GM12874 (cell line): ENCODE data around the gene GPR141.

Experiments
- TF ChIP-seq, protein P1 (sequence below): IDR thresholded peaks from 2 replicates; pipeline ENCODE4 v1.5.1; 2011; ENCODE audit warnings: low read depth, mild to moderate bottlenecking, control low read depth, low read length, moderate library complexity; ENCODE audit not compliant: insufficient read depth

Gene GPR141, protein sequence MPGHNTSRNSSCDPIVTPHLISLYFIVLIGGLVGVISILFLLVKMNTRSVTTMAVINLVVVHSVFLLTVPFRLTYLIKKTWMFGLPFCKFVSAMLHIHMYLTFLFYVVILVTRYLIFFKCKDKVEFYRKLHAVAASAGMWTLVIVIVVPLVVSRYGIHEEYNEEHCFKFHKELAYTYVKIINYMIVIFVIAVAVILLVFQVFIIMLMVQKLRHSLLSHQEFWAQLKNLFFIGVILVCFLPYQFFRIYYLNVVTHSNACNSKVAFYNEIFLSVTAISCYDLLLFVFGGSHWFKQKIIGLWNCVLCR

DNA sequence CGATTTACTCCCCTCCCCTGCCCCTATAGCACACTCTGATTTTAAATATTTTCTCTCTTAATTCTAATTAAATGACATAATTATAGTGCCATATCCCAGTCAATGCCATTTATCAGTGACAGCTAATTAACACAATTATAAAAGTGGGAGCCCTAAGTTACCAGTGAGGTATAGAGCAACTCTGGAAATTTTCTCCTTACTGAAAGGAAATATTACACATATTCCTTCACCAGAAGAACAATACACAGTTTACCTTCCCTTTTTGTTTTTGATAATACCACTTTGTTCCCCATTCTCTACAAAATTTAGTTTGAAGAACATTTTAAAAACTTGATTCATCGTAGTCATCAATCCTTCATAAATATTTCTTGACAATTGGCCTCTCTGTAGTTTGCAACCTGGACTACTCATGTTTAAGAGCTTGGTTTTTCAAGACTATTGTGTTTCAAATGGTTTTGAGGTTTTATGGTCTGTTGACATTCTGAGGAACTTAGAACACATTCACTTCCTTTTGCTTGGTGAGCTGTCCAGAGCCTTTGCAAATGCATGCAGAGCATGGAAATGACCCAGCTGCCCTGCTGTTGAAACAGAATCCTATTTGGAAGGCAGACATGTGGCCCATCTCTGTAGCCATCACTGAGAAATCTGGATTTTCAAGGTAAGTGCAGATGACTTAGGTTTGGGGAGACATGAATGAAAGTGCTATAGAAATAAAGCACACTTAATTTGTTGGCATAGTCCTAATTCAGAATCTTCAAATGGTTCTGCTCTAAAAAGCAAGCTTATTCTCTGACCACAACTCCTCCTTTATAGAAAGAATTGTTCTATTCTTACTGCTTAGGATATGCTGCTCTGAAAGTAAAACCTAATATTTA, at the start of gene GPR141:
GPR141 (plus strand) TSS at position 521 of the 875 bp plus-strand sequence. CDS start 56,628 bp downstream, outside the sequence.
- TF ChIP-seq, protein P1, sequence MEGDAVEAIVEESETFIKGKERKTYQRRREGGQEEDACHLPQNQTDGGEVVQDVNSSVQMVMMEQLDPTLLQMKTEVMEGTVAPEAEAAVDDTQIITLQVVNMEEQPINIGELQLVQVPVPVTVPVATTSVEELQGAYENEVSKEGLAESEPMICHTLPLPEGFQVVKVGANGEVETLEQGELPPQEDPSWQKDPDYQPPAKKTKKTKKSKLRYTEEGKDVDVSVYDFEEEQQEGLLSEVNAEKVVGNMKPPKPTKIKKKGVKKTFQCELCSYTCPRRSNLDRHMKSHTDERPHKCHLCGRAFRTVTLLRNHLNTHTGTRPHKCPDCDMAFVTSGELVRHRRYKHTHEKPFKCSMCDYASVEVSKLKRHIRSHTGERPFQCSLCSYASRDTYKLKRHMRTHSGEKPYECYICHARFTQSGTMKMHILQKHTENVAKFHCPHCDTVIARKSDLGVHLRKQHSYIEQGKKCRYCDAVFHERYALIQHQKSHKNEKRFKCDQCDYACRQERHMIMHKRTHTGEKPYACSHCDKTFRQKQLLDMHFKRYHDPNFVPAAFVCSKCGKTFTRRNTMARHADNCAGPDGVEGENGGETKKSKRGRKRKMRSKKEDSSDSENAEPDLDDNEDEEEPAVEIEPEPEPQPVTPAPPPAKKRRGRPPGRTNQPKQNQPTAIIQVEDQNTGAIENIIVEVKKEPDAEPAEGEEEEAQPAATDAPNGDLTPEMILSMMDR = no peak

DNA sequence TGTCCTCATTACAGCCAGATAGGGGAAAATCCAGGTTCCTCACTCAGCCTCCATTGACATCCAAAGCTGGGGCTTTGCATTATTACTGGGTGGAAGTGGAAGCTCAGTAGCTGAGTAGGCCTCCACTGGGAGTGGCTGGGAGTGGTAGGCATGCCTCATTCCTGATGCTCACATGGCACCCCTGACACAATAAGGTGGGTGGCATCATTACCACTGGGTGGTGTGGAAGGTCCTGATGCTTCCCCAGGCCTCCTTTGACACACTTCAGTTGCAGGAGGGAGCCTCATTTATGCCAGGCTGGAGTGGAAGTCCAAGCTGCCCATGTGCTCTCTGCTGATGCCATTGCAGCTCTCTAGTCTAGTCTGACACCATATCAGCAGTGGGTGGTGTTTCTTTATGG, 48.2 kb upstream of the GPR141 start:
- TF ChIP-seq, protein P1 = no peak

DNA sequence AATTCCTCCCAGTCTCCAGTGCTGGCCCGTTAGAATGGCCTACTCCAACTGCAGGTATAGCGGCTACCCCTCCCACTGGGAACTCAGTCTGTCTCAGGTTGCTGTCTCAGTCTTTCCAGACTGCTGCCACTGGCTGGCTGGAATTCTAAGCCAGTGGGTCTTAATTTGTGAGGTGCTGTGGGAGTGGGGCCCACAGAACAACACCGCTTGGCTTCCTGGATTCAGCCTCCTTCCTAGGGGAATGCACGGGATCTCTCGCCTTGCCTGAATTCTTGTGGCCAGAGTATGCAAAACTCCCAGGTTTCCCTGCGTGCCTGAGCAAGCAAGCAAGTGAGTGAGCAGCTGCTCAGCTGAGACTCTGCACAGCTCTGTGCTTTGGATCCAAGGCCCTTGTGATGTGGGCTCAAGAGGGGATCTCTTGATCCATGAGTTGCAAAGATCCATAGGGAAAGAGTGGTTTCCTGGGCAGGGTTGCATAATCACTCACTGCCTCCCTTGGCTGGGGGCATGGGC, 41.5 kb upstream of the GPR141 start:
- TF ChIP-seq, protein P1 = no peak

DNA sequence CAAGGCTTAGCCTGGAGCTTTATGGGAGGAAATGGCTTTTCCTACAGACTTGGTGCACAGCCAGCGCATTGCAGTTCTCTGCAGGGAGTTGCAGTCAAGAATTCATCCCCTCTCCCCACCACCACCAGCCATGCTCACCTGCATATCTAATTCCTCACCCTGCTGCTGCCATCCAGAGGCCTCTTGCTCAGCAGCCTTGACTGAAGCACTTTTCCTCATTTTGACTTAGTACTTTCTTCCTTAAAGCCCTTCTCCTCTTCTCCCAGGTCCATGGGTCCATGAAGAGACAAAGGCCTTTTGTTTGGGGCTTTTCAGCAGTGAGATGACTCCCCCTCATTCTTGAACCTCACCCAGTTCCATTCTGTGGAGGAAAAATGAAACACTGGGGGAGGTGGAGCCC, 39.7 kb upstream of the GPR141 start:
- TF ChIP-seq, protein P1 = no peak

DNA sequence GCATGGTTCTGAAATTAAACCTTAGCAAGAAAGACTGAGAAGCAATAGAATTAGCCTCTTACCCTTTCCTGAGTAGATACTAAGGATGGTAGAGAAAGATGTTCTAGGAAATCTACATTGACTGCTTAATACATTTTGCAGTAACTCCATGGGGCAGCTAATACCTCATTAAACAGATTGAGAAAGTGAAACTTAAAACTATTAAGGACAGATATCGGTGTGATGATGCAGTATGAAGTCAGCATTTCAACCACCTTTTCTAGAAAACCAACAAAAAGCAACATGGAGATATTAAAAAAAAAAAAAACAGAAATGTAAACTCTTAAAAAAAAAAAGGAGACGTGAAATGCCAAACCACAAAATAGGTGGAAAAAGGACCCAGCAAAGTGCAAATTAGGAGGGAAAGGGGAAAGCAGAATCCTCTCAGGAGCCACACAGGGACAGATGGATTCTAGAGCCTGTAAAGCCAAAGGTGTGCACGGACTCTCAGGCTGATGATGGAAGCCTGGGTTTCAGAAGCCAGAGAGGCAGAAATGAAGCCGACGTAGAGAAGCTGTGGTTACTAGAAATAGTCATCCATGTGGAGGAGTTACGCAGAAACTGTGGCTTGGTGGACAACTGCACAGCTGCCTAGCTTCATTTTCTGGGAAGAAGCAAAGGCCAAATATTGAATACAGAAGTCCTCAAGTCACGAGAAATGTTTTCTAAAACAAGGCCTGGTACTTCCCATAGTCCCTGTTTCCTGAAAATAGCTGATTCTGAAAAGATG, 38.1 kb upstream of the GPR141 start:
- TF ChIP-seq, protein P1 = no peak

DNA sequence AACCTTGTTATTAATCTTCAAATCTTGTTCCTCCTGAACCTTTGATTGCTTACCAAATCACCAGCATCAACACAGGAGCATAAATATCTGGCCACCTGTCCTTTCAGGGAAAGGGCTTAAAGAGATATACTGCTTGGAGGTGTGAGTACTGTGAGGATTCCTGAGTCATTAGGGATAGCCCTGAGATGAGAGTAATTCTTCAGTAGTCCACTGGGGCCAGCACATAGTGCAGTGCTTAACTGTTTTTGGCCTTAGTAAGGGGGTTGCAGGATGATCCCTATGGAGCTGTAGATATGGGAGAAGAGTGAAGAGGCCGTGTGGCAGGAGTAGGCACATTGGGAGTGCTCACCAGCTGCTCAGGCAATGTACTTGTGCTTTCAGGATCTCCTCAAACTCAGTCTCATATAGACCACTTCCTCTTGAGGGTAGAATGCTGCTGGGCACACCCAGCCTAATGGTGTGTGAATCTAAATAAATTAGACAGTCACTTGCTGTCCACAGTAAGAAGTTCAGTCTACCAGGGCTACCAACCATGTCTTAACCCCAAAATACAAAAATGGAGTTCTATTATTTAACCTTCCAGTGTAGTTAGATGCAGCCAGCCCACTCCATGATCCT, 26.5 kb upstream of the GPR141 start:
- TF ChIP-seq, protein P1 = peak; percentile 5; the same call in 1 of the 2 replicates
